ENCODE measurements around the gene SPECC1L. TPM values are rescaled to one million over a fixed set of nuclear protein-coding genes. Genes with fewer than 3 reads are reported as not detected.

The SPECC1L gene
- total RNA-seq, 2 donors from 2014 or later = 80.1 to 88.8 TPM

DNA sequence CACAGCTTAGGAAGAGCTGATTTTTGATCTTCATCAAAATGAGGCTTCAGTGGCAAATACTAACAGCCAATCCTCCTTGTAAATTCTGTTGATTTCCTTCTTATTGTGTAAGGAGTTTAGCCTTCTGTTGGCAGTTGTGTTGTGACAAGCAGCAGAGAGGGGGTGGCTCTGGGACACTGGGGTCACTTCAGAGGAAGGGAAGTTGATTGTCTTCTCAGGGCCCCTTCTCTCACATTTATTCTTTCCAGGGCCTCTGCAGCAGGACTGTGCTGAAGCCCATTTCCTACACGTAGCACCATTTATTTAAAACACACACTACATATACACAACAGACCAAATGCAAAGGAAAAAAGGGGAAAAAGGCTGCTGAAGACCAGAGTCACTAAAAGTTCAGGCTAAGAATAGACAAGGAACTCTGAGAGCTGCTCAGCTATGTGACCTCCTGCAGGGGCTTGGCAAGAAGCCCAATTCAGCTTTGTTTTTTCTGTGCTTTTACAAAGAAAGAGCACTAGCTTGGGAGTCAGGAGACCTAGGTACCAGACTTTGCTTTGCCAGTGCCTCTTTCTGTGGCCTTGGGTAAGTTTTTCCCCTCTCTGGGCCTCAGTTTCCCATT lies 196.2 kb downstream of the SPECC1L start:
- intact Hi-C loops (cut with DNase I) = no loop called here
- DNase-seq (ENCODE audit: low spot score) = no peak

DNA sequence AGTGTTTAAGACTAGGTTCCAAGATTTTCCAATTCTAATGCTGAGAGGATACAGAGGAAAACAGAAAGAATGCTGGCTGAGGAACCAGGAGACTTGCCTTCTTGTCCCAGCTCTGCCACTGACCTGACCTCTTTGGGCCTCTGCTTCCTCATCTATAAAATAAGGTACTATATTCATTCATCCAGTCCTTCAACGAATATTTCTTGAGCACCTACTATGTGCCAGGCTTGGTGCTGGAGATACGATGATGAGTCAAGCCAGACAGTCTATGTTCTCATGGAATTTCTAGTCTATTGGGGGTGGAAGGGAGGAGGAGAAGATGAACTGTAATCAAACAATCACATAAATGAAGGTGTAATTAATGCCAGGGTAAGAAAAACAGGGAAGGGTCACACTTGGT lies 196.7 kb downstream of the SPECC1L start:
- intact Hi-C loops (cut with DNase I) = no loop called here

More for the DNA sequence above, 196.7 kb downstream of the SPECC1L start:
- no peak for DNase-seq (ENCODE audit: low spot score)

Other genes with a start within 250 kb of the SPECC1L start
- 10 to 100 TPM; 11.9 to 29.5 TPM for gene SUSD2, start 89.3 kb upstream of the SPECC1L start, total RNA-seq
- gene GGT5, start 25.7 kb upstream of the SPECC1L start, total RNA-seq = 100 to 1,000 TPM in 1 of 2 donors, 10 to 100 TPM in 1; 65.8 to 123 TPM
- 1 to 10 TPM; 1.9 to 2.6 TPM for gene ADORA2A, start 156.8 kb downstream of the SPECC1L start, total RNA-seq
- under 1 TPM; 0.24 to 0.28 TPM for gene UPB1, start 224.5 kb downstream of the SPECC1L start, total RNA-seq

Data from posterior vena cava (tissue), 2 donors.